ENCODE results near the gene TUB.

The TUB gene, protein sequence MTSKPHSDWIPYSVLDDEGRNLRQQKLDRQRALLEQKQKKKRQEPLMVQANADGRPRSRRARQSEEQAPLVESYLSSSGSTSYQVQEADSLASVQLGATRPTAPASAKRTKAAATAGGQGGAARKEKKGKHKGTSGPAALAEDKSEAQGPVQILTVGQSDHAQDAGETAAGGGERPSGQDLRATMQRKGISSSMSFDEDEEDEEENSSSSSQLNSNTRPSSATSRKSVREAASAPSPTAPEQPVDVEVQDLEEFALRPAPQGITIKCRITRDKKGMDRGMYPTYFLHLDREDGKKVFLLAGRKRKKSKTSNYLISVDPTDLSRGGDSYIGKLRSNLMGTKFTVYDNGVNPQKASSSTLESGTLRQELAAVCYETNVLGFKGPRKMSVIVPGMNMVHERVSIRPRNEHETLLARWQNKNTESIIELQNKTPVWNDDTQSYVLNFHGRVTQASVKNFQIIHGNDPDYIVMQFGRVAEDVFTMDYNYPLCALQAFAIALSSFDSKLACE

DNA sequence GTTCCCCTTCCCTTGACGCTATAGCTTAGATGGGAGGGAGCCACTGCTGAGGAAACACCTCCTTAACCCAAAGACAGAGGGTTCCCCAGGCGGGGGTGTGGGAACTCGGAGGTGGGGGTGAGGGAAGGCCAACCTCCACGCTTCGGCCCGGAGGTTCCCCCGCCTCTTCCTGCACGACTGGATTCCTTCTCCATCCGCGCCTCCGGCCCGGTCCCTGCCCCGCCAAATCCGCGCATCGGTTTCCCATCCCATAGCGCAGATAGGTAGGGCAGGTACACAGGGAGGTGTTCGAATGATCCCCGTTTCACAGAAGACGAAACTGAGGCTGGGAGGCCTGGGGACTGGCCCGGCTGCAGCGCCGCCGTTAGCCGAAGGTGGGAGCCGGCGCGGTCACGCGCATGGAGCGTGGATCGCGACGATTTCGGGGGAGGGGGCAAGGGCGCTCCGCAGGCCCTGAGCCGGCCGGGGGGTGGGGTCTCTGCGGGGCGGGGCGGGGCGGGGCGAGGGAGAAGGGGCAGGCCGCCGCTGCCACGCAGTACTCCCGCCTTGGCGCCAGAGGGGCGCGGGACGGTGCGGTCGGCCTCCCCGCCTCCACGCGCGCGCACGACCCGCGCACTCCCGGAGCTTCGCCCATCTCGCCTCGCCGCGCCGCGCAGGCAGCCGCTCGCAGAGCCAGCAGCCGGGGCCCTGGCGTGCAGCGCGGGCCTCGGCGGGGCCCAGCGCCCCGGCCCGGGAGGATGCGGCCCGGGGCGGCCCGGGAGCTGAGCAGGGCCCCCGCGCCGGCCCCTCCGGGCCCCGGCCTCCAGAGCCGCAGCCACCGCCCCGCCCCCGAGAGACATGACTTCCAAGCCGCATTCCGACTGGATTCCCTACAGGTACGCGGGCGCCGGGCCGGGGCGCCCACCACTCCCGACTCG lies at the start of gene TUB:
TSS of gene TUB (plus strand) at position 538 of the 917 bp plus-strand sequence. CDS start at position 838, 300 bp downstream.
- no peak for DNase-seq

DNA sequence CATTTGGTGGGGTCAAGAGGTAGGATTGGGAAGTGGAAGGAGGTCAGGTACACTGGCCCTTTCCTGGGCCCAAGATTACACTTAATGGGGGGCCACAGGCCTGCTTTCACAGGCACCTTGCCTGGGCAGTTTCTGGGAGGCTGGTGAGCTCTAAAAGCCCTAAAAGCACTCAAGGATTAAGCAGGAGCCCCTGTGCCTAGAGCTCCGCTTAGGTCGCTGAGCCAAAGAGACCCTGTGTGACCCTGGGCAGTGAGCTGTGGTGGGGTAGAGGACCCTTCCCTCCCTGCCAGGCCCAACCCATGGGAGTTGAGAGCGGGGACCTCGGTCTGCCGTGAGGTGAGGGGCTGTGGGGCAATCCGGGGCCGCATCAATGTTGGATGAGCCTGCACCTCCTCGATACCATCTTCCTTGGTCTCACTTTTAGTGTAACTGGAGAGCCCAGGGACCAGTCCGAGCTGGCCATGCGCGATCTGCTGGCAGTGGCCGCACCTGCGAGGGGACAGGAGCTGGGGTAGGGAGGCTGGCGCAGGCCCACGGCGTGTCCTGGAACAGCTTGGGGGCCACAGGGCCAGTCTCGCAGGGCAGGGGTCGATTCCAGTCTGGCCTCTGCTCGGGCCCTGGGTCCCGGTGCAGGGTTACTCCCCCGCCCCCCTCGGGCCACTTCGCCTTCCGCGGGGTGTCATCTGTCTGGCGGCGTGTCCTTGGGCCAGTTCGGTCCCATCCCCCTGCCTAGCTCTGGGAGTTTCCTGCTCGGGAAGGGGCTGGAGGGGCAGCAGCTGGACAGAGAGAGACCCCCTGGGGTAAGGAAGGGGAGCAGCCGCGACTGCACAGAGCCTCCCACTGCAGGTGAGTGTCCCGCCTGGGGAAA lies 49.5 kb upstream of the TUB start:
- DNase-seq = no peak

DNA sequence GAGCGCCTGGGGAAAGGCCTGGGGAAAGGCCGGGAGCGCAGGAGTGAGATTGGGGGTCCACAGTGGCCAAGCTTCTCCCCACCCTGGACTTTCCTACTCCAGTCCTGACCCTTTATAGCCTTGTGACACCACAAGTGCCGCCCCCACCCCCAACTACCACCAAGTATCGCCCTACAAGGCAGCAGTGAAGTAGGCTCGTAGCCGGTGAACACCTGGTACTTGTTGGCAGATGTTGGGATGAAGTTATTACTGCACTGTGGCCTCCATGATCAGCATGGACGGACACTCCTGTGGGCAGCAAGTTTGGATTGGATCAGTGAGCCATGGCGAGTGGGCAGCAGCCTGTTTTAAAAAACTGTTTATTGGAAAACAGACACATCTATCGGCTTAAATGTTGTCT lies 48.9 kb upstream of the TUB start:
- DNase-seq = no peak

DNA sequence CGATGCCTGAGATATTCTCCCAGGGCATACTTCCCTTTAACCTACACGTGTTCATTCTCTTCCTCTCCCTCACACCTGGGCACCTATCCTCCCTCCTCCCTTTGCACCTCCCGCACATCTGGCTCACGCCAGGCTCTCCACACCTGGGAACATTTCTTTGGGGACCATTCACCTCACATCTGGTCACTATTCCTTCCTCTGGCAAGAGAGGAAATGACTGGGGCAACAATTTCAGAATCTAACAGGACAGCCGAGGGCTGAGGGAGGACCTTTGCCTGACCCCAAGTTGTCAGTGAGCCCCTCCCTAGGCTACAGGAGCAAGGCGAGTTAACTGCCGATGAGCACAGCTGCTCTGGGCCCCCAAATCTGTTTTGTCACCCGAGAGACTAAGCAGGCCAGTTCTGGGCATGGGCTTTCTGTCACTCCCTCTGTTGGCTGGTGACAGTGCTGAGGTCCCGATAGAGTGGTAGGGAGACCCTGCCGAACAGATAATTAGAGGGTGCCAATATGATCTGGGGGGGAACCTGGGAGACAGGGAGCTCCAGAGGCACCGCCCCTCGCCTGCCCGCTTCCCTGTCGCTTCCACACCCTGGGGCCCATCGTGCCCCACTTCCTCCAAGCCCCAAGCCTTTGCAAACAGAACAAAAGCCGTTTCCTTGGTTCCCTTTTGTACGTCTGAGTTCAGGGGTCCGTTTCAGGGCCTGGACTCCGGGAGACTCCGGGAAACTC lies 48.3 kb upstream of the TUB start:
- no peak for DNase-seq

DNA sequence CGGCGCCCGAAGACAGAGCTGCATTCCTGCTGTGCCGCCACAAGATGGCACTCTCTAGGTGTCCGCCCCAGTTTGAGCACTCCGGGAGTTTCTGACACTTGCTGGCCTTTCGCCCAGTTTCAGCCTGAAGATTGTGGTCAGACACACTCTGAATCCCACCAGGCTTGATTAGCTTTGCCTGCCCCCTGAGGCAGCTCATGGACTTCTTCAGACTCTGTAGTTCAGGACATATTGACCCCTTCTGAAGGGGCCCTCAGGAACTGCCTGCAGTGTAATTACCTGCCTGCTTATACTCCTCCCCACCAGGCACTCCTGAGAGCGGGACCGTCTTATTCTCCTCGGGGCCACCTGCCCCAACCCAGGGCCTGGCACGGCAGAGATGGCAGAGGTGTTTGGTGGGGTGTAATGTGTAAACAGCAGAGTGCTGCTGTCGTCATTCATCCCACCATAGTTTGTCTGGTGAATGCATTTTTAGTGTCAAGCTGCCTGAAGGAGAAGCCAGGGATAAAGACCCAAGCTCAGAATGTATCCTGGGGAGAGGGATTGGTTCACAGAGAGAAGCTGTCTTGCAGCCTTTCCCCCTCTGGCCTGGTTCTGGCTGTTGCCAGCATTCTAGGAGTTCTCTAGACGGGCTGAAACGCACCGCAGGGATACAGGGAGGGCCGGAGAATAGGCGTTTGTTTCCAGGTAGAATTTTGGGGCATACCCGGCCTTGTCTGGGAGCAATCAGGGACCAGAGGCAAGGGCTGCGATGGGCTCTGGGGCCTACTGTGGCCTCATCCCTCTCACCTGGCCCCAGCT lies 47.5 kb upstream of the TUB start:
- DNase-seq = peak; percentile 48

DNA sequence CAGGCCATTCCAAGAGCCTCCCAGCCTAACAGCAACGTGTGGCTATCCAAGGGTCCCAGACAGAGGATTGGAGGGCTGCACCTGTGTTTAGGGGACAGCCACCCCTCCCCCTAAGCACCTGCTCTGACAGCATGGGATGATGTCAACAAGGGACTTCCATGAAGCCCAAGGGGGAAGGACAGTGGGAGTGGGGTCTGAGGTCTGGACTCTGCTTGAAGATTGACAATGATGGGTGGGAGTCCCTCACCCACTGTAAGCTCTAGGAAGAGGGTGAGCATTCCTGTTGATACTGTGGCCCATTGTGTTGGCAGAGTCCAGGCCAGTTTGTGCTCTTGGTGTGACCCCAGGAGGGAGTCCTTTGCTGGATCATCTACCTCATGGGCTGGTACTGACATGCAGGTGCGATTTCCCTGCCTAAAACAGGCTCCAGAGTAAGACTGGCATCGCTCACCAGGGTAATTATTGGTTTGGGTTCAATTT lies 46.9 kb upstream of the TUB start:
- no peak for DNase-seq

DNA sequence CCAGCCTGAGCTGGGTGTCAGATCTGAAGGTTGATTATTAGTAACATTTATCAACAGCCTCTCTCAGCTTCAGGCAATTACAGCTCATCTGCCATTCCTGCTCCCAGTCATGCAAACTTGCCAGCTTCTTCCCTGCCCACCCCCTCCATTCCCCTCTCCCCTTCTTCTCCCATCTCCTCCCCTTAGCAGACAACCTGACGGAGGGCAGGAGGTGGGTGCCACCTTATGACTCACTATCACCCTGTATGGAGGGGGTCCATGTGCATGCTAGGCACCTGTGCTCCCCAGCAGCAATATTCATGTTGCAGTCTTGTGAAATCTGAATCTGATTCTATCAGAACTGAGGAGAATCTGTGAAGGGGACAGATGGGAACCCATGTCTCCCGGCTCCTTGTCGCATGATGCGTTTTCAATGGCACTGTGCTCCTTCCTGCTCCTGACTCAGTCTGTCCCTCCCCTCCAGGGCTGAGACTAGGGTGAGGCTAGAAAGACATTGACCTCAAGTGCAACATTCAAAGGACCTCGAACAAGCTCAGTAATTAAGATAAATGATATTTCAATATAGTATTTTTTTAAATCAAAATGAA lies 46.3 kb upstream of the TUB start:
- no peak for DNase-seq

DNA sequence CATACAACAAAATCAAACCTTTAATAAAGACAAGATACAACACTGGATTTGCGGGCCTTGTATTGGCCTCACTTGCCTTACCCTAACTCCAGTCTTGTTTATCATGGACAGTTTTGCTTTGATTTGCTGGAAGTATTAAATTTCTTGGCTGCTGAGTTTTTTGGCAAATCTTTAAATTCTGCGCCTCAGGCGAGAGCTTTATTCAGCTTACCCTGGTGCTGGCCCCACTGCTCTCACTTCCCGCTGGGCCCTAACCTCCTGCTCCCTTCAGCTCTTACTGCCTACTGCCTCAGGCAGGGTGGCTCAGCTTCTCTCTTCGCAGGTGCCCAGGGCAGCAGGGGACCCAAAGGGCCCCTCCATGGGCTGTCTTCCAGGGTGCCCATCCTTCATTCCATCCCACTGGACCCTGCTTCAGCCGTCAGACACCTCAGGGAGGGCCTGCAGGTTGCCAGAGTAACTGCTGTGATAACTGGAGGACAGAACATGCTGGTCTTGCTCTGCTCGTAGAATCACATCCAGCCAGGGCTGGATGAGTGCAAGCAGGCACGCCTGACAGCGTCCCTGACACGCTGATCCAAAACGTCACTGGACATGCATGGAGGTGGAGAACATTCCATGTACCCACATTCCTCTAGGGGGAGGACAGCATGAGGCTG lies 45.7 kb upstream of the TUB start:
- no peak for DNase-seq

DNA sequence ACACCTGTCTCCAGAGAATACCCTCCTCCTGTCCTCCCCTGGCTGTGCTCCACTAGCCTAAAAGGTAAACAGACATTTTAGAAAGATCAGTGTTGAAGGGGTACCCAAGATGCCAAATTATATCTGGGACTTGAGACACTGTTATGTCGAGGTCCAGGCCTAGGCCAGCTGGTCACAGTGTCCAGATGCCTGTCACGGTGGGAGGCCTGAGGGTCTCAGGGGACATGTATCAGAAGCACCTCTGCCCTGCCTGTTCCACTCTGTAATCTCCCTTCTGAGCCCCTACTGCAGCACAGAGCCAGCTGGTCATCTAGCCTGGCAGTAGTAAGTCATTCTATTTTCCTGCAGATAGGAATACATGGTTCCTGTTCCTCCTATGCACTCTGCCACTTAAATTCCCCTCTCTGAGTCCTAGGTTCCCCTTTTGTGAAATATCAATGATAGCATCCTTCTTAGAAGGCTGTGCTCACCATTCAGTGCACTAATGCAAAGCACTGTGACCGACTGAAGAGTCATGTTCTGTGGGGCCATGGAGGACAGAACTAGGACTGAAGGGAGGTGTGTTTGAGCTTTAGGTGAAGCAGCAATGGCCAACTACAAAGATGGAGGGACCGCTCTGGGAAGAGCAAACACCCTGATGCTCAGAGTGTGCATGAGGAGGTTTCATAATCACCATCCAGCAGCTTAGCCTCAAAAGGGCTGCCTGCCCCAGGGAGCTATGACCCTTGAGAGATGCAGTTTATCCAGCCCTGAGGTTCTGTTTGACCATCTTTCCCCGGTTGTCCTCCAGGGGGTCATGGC lies 44.8 kb upstream of the TUB start:
- no peak for DNase-seq

DNA sequence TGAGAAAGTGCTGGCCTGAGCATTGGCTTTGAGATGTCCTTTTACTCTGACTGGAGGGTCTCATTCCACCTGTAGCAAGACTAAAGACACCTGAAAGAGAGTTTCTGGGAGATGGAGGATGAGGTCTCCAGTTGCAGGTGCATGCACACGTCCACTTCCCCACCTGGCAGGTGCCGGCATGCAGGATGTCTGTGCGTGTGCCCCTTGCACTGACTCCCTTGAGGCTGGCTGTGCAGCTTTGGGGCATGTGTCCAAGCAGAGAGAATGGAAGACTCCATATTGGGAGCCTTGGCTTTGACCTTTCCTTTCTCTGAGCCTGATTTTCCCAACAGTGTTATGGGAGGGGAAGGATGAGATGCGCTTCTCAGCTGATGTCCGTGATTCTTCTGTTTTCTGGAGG lies 44.0 kb upstream of the TUB start:
- no peak for DNase-seq

DNA sequence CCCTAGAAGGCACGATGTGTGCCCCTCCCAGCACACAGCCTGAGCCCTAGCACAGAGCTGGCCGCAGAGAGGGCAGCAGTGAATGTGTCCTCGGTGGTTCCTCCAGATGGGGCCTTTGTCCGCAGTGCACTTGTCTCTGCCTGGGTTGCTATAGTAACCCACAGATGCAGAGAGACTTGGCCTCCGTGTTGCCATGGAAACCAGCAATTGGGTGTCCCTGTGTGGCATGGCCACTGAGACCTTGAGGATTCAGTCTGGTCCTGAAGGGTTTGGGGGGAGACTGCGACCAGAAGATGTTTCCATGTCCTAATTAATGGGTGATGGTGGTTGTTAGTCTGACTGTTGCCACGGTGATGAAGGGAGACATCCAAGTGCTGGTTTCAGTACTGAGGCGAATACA lies 42.6 kb upstream of the TUB start:
- no peak for DNase-seq

DNA sequence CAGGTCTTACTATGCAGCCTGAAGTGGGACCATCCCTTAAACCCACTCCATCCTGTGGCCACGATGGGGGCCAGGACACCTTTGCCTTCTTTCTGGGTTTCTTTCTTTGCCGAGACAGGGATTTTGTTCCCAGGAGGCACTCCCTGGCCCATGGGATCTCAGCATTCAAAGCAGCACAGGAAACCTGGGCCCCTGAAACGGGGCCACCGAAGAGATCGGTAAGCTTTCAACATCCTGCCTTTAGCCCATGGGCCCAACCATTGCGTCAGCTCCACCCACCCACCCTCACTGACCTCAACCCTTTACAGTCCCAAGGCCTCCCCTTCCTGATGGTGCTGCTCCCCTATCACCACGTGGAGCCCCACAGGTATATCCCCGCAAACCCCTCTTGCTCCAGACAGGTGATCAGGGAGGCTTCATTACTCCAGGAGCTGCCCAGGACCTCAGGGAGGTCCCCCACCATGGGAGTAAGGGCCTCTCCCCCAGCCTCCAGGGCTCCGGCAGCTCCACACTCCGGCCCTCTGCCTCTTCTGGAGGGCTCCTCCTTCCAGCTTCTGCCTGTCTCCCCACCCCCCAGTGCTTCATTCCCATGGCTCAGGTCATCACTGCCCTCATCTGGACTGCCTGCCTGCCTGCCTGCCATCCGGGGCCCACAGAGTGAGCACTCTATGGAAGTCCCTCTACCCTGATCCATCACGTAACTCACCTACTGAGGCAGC lies 42.0 kb upstream of the TUB start:
- DNase-seq = no peak

DNA sequence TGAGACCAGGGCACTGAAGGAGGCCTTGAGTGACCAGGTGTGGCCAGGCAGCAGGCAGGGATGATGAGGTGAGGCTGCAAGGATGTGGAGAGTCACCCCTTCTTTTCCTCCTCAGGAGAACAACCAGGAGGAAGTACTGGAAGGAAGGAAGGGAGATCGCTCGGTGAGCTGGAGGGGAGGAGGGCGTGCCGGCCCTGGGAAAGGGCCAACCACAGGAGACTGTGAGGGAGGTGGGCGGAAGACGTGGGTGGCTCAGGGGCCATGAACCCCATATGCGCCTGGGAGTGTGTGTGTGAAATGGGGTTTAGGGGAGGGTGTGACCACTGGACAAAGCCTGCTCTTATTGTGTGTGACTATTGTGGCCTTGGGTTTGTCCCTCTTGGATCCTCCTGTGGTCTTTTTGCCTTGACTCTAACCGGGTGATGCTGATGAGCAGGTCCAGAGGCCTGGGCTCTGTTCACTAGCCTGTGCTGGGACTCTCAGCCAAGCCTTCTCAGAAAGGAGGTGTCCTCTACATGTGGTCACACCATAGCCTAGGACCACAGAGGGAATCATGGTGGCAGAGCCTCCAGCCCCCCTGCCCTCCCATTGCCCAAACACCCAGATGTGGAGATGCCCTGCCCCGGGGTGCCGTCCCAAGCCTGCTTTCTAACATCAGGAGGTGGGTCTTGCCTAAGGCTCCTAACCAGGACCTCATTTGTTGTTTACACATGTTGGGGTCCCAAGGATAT lies 41.3 kb upstream of the TUB start:
- DNase-seq = no peak

DNA sequence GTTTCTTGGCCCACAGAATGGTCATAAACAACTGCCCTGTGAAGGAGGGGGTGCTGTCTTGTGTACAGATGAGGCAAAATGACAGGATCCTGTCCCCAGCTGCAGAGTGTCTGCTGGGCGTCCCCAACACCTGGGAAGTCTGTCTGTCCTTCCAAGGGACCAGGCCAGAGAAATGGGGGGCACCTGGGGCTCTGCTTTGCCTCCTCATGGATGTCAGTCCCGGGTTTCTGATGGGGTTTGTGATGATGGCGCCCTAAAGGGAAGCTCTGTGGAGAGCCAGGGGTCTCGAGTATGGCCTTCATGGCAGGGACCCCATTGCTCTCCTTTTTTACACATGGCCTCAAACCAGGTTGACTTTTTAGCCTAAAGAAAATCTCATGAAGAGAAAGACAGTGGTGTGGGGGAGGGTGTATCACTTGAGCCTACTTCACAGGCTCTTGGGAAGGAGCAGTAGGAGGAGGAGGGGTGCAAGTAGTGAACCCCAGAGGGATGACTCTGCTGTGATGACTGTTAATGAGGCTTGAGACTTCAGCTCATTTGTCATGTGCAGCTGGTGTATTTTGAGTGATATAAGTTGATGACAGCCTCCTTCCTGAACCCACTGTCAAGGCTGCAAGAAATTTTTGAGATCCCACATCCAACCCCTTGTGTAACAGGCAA lies 40.6 kb upstream of the TUB start:
- no peak for DNase-seq

DNA sequence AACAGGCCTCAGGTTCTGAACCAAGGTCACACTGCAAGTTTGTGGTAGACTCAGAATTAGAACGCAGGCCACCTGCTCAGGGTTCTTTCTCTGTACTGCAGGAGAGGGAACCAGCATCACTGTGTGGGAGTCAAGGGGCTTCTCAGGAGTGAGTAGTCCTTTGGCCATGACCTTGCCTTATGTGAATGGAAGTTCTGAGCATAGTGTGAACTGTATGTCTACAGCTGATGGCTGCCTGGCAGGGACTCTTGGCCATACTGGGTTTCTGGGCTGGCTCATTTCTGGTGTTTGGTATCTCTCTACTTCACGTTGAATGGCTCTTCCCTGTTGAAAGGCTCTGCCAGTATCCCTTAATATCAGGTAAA lies 40.1 kb upstream of the TUB start:
- no peak for DNase-seq

DNA sequence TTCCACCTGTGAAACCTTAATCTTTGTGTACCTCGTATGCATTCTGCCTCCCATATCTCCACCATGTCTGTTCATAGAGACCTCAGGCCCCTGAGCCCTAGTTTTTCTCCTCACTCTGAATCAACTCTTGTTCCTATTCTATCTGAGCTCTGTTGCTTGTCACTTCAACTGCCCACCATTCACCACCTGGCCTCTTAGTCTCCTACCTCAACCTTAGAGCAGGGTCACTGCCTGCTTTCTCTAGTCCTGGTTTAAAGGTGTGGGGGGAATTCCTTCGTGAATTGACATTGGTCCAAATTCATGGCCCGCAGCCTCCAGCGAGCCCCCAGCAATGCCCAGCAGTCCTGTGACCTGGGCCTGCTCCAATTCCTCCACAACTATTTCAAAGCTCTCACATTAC lies 39.4 kb upstream of the TUB start:
- no peak for DNase-seq

DNA sequence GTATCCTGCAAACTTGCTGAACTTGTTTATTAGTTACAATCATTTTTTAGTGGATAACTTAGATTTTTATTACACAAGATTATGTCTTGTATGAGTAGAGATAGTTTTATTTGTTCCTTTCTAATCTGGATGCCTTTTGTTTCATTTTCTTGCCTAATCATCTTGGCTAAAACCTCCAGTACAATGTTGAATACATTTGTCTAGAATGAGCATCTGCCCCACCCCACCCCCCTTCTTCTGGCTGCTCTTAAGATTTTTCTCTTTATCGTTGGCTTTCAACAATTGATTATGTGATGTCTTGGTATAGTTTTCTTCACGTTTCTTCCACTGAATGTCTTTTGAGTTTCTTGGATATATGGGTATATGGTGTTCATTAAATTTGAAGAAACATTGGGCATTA lies 37.3 kb upstream of the TUB start:
- no peak for DNase-seq
